ENCODE measurements around the gene PLCE1.

- TF ChIP-seq CTCF (IDR thresholded peaks at IDR 0.05) (no peak), POLR2A (IDR thresholded peaks at IDR 0.05; ENCODE audit: low read depth) (no peak), POLR2AphosphoS5 (IDR thresholded peaks at IDR 0.05) (no peak)
These were observed 27.8 kb upstream of the PLCE1 start for GRCh38 chr10:93965911-93966310.

Measured in esophagus muscularis mucosa (tissue), 3 donors.